Fibroblast of peridontal ligament (primary cell): ENCODE measurements around the gene ULBP3.
"Not testable (repeated sequence)": the region's sequence is repeated elsewhere in the genome, so short reads cannot be mapped to it uniquely, and the experiment has no call there.

Source experiments
- DNase-seq: peaks from one replicate; pipeline ENCODE4 v3.0.0-alpha.2; 2010; ENCODE audit errors: extremely low read depth

Gene ULBP3

DNA sequence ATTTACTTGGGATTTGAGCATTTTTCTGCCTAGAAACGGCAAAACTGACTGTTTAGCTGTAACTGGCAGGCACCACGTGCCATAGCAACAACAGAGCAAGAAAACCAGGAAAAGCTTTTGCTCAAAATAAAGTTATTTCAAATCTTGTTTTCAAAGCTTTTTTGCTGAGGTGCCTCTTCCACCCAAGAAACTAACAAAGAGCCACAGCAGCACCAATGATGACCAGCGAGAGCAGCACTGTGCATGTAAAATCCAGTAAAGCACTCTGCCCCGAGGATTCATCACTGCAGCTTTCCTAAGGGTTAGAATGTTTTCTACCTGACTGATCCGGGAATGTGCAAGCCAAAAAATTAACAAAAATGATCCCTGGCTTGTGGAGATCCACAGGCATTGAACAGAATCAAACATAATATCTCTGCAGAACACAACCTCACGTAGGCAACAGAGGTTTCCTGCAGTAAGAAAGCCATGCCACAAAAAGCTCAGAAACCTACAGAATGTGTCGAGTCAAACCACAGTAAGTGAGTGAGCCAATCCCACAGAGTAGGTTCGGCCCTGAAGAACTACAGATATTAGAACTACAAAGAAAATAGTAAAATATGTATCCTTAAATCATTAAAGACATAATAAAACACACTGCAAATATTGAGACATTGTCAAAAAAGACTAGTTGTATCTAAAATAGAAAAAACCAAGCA is 7.4 kb upstream of the ULBP3 start:
- no peak for DNase-seq

DNA sequence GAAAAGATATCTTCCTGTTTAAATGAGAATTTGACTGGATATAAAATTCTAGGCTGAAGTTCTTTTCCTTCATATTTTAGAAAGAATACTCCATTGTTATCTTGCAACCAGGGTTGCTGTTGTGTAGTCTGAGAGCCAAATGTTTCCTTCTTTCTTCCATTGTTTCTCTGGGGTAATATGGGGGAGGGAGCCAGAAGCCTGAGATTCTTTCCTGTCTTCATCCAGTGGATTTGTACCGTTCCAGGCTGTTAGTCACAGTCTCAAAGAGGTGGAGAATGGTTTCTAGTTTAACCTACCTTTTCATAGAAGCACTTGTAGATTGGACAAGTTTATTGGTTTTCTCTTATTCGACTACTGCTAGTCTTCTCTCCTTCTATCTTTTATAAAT is 6.1 kb upstream of the ULBP3 start:
- DNase-seq, result no peak

DNA sequence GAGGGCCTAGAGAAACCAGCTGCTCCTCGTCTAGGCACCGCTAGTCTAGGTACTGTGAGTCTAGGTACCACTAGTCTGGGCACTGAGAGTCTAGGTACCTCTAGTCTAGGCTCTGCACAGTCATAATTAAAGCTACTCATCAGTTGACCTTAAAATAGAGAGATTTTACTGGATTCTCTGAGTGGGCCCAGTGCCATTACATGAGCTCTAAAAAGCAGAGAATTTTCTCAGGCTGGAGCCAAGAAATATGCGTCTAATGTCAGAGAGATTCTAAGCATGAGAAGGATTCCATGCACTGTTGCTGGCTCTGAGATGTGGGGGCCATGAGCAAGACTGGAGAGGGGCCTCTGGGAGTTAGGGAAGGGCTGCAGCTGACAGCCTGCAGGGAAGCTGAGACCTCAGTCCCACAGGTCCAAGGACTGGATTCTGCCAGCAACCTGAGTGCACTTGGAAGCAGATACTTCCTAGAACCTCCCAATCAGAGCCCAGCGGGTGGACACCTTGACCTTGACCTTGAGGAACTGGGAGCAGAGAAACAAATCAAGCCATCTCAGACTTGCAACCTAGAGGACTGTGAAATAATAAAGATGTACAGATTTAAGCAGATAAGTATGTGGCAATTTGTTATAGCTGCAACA is 5.6 kb upstream of the ULBP3 start:
- DNase-seq, result not testable (repeated sequence)

DNA sequence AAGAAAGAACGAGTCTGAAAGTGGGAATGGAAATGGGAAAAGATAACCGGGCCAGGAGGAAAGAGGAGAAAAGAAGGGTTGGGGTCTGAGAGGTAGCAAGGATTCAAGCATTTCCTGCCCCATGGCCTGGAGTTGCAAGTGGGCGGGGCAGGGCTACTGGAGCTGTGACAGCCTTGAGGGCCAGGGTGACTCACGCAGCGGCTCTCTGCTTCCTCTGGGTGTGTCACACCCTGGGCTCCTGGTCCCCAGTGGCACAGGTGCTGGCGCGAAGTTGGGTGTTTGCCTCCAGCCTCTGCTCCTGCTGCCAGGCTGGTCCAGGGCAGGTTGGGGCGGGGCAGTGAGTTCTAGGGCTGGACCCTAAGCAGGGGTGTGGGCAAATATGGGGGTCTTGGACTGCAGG is 3.3 kb upstream of the ULBP3 start:
- DNase-seq, result no peak

DNA sequence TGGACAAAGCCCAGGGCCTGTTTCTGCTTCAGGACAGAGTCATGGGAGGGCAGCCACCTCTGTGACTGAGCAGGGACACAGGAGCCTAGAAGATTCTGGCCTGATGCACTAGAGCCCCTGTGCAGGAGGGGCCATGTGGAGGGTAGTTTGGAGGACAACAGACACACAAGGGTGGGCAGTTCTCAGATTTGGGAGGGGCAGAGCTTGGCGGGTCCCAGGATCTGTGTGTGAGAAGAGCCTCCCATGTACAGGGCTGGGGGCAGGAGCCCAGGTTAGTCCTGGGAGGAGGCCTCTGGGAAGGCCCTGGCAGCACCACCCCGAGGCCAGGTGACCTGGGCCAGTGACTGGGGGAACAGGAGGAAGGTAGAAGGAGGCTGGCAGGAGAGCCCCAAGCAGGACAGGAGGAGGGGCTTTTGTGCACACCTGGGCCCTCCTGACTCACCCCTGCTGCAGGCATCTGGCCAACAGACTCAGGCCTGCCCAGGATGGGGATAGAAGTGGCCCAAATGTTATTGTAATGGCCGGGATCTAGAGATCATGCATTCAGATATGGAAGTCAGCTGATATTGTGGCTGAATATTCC is 1.4 kb upstream of the ULBP3 start:
- DNase-seq, result no peak

DNA sequence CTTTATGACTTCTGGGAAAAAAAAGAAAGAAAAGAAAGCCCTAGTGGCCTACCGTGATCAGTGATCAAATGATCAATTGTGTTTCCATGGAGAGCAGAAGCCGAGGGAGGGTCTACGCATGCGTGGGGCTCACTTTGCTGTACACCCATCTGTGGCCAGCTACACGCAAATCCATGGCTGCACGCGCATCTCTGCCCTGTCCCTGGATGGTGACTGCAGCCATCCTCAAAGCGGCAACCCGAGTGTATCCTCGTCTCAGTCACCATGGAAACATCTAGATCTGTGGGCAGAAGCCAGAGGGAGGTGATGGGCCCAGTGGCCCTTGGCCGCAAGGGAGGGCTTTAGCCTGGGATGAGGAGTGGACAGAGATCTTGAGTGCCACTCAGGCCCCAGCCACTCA is 785 bp upstream of the ULBP3 start:
- DNase-seq, result no peak

DNA sequence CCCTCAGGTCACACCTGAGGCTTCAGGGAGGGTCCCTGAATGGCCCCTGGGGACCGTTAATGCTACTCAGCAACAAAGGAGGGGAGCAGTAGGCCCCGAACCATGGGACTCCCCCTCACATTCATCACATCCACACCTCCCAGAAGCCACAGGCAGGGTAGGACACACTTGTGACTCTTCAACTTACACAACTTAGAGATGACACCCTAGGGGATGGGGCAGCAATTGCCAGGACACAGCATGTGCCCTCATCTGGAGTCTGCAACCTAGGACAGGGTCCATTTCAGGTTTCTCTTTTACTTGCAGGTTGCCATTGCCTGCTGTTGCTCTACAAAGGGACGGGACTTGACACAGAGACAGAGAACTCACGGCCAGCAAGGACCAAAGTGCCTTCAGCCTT is 770 bp downstream of the ULBP3 start:
- DNase-seq, result no peak

DNA sequence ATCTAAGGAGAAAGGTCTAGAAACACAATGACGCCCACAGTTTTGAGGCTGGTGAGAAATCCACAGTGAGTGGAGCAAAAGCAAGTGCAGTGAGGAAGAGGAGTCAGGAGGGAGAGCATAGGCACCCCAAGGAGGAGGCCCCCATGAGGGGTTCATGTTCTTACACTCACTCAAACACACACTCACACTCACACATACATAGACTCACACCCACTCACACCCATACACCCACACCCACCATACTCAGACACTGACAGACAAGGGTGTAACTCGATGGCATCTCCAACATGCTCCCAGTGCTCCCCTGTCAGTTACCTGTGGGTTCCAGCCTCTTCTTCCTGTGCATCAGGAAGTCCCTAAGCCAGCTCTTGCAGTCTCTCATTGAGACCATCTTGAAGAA is 3.8 kb downstream of the ULBP3 start:
- no peak for DNase-seq

DNA sequence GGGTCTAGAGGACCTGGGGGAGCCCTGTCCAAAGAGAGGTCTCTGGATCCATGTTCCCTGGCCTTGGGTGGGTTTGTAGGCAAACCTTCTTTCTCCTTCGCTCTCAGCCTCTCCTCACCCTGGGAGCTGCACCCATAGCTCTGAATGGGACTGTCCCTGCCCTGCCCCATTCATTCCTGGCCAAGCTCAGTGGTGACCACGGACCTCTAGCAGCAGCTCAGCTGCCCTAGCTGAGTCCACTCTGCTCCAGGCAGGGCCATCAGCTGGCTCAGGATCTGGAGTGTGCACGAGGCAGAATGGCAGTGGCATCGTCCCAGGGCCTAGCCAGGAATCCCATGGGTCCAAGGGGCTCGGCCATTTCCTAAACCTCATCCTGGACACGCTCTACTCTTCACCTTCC is 5.3 kb downstream of the ULBP3 start:
- no peak for DNase-seq

DNA sequence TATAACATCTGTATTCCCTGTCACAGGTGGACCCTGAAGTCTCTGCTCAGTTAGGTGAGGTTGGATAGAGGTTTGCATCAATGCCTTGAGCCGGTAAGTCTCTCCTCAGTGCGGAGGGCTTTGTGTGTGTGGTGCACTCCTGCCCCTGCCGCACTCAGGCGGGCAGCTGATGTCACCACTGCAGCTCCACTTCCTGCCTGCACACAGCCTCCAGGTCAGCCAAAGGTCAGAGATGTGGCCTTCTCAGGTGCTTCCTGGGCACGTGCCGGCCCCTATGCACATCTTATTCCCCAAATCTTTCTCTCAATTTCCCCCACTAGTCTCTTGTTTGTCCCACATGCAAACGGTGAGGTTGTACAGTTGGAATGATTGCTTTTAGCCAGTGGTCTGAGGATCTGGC is 8.9 kb downstream of the ULBP3 start:
- DNase-seq, result not testable (repeated sequence)

DNA sequence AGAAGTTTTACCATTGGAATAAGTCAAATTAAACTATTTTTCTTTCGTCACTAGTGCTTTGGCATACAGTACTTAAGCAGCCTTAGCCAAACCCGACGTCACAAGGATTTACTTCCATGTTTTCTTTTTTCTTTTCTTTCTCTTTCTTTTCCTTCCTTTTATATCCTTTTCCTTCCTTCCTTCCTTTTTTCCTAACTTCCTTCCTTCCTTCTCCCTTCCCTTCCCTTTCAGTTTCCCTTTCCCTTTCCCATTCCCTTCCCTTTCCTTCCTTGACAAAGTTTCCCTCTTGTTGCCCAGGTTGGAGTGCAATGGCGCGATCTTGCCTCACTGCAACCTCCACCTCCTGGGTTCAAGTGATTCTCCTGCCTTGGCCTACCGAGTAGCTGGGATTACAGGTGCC is 9.9 kb downstream of the ULBP3 start:
- DNase-seq, result no peak

DNA sequence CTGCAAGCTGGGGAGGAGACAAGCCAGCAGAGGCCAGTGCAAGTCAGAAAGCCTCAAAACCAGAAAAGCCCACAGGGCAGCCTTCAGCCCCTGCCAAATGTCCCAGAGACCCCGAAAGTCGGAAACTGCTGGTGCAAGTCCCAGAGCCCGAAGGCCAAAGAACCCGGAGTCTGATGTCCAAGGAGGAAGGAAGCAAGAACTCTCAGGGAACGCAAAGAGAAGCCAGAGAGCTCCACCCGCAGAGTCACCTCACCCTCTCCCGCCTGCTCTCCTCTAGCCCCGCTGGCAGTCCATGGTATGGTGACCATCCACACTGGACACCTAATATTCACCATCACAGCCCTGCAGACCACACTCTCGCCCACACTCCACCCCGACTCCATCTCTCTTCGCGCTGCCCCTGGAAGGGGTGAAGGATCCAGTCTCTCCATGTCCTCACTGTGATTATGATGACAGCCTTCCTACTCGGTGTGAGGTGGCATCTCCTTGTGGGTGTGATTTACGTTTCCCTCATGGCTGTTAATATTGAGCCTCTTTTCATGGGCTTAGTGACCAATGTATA is 10.6 kb downstream of the ULBP3 start:
- no peak for DNase-seq

DNA sequence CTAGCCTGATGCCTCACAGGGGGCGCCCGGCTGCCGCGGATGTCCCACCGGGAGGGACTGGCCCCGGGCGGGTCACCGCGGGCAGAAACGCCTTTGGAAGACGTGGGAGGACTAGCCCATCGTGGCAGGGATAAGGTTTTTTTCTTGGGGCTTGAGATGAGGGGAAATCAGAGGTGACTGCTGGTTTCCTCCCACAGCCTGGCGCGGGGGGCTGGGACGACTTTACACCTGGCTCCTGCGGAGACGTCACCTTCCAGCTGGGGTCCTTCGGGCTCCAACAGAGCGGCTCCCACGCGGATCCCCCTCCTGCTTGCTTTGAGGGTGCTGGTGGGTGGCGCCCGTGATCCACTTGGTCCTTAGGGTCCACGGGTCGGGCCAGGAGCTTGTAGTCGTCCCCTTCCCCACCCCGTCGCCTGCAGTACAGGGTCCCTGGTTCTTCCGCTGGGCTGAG is 11.4 kb downstream of the ULBP3 start:
- DNase-seq, result no peak

DNA sequence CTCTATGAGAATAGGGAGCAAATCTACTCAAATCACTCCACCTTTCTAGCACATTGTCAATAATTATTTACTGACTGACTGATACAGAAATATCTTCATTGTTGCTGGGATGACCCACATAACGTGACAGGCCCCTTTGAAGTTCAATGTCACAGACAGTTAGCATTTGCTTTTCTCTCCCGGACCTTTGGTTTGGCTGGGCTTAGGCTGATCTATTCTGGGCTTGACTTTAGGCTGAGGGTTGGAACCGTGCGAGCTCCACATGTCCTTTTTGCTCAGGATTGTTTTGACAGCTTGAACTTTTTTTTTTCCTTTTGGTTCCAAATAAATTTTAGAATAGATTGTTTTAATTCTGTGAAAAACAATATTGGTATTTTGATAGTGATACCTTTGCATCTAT is 12.0 kb downstream of the ULBP3 start:
- DNase-seq, result no peak

DNA sequence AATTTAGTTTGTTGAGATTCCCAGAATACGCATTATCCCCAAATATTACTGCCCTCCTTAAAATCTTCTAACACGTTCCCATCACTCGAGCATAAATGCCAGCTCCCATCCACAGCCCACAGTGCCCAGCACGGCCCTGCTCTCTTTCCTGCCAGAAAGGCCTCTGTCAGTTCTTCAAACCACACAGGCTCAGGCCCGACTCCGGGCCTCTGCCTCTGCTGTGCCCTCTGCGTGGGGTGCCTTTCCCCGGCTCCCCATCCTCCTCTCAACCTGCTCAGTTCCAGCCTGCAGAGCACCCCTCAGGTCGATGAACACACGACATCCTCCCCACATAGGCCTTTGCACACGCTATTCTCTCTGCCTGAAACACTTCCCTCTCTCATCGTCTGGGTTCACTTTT is 12.8 kb downstream of the ULBP3 start:
- DNase-seq, result no peak

DNA sequence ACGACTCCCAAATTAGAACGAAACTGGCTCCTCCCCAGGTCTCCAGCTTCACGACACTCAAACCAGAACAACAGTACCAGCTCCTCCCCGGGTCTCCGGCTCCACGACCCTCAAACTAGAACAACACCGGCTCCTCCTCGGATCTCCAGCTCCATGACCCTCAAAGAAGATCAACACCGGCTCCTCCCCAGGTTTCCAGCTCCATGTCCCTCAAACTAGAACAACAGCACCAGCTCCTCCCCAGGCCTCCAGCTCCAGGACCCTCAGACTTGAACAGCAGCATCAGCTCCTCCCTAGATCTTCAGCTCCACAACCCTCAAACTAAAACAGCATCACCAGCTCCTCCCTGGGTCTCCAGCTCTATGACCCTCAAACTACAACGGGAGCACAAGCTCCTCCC is 13.8 kb downstream of the ULBP3 start:
- no peak for DNase-seq

DNA sequence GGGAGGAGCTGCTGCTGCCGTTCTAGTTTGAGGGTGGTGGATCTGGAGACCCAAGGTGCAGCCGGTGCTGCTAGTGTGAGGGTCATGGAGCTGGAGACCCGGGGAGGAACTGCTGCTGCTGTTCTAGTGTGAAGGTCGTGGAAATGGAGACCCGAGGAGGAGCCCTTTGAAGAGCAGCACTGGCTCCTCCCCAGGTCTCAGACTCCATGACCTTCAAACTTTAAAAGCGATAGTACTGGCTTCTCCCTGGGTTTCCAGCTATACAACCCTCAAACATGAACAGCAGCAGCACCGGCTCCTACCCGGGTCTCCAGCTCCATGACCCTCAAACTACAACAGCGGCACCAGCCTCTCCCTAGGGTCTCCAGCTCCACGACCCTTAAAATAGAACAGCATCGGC is 15.5 kb downstream of the ULBP3 start:
- no peak for DNase-seq

DNA sequence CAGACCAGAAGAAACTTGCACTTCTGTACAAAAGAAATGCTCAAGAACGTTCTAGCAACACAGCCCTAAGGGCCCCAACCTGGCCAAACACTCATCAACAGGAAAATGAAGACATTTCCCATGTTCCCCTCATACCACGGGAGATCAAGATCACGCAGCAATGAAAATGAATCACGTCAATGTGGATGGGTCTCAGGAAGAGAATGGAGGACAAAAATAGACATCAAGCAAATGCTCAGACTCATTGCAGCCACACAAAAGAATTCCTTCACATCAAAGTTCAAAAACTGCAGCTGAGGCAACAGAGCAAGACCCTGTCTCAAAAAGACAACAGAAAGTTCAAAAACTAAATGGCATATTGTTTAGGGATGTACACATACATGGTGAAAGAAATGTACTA is 18.1 kb downstream of the ULBP3 start:
- no peak for DNase-seq

DNA sequence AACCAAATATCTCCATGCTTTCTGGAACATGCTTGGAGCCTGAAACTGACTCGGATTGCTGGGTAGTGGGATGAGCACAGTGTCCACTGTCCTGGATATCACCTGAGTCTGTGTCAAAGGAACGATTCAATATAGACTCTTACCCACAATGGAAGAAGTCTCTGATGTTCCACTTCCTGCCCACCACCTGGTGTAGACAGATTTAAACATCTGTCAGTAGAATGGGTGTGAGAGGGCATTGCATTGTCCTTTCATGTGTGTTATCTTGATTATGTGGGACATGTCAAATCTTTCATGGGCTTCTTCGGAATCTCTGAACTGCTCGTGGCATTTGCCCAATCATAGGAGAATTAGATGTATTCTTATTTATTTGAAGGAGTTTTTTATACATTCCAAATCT is 20.8 kb downstream of the ULBP3 start:
- no peak for DNase-seq

DNA sequence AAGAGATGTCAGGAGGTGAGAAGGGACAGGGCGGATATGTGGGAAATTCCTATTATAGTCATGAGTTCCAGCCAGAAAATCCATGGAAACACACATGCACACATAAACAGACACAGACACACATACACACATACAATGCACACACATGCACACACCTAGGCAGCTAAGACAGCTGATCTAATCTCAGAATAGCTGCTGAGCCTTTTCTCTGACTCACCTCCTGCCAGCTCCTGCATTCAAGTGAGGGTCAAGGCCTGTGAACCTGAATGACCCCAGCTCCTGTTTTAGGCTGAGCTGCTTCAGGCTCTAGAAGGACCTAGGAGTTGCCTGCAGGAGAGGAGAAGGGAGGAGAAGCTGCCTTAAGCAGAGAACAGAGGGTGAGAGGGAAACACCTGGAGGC is 22.0 kb downstream of the ULBP3 start:
- no peak for DNase-seq

DNA sequence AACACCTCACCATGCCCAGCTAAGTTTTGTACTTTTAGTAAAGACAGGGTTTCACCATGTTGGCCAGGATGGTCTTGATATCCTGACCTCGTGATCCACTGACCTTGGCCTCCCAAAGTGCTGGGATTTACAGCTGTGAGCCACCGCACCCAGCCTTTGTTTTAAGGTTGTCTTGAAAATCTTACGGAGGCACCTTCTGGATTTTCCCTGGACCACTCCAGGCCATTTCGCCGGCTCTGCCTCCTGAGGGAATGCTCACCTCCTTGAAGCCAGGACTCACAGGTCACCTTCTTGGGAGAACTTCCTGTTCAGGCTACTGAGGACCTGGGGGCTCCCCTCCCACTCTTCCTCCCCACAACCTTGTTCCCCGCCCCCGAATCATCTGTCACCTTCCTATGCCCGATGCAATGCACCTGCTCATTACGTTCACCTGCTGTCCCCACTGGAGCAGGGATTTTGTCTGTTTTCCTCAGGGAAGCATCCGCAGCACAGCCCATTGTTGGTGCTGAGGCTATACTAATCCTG is 24.2 kb downstream of the ULBP3 start:
- DNase-seq, result no peak

DNA sequence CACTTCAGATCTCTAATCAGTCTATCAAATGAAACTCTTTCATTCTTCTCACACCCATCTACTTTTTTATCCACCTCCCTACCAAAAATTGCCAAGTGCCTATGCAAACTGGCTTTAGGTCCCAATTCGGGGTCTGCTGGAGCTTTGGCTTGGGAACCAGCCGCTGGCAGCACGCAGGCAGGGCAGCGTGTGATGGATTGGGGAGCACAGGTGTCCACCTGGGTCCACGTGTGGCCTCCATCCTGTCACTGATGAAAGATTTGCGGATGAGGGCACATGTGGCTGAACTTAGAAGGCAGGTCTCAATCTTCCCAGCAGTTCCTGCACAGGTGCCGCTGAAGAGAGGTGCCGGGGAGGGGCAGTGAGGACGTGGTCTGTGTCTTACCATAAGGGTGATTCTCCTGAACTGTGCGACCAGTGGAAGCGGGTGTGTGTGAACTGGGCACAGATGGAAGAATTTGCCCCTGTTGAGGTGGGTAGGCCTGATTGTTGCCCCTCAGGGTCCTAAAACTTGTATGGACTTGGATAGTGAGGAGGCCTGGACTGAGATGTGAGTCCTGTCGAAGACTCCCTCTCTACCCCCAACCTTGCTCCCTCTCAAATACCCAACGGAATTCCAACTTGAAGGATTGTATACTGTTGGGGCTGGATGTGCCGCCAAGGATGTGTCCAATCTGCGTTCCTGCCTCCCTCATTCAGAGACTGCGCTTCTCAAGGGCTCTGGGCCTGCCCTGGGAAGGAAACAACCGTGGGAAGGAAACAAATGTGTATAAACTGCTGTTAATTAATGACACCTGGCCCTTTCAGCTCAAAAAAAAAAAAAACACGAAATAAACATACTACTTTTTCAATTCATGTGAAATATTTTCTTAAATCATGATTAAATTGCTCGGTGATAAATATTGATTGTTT is 25.2 kb downstream of the ULBP3 start:
- no peak for DNase-seq
